Measurements from ENCODE around the gene SLC35G2. TPM values are rescaled to one million over a fixed set of nuclear protein-coding genes. Genes with fewer than 3 reads are reported as not detected.
A peak's percentile ranks its signal among the peaks of the same experiment; 100 is the strongest.

SLC35G2 gene
- polyA plus RNA-seq, 1 donor (not counting 4 experiments of a cell fraction or from before 2014, with no cell fraction given), result 1.9 TPM

- TF ChIP-seq CTCF (optimal IDR thresholded peaks at IDR 0.05 in 1 of 3, IDR thresholded peaks at IDR 0.05 in 1 of 3, conservative IDR thresholded peaks at IDR 0.05 in 1 of 3; ENCODE audit: extremely low read depth in 1 of 3, insufficient read depth in 2 of 3, low read length in 3 of 3), result no peak
- TF ChIP-seq EZH2 (IDR thresholded peaks at IDR 0.05; ENCODE audit: low read length), result no peak
- H3K9ac ChIP-seq (ENCODE audit: control insufficient read depth, extremely low read depth, insufficient read depth, low read length), result no peak overlapping the region
- H3K4me2 ChIP-seq (ENCODE audit: control insufficient read depth, extremely low read depth, insufficient read depth, low read depth, low read length), result no peak overlapping the region
- no peak overlapping the region for H3K27ac ChIP-seq (ENCODE audit: control insufficient read depth, insufficient read depth, low read length)
- no peaks in the 10 kb centered on the region for H3K9me3 ChIP-seq (ENCODE audit: control insufficient read depth, low read depth, low read length)
- H3K79me2 ChIP-seq (ENCODE audit: control insufficient read depth, insufficient read depth, low read length), result no peaks in the 10 kb centered on the region
- no peaks in the 10 kb centered on the region for H3K9me1 ChIP-seq (ENCODE audit: control insufficient read depth, extremely low read depth, insufficient read depth, low read length)
- H2AFZ ChIP-seq (ENCODE audit: control insufficient read depth, low read length), result peak overlapping the region; percentile 40
- H3K4me1 ChIP-seq (ENCODE audit: control insufficient read depth, extremely low read depth, insufficient read depth, low read length), result no peaks in the 10 kb centered on the region
- no peaks in the 10 kb centered on the region for H3K27me3 ChIP-seq (ENCODE audit: control insufficient read depth, extremely low read depth, insufficient read depth, low read length)
- FAIRE-seq, result peak; percentile 13
- no peaks in the 10 kb centered on the region for H3K36me3 ChIP-seq (ENCODE audit: control insufficient read depth in 2 of 2, extremely low read depth in 1 of 2, insufficient read depth in 2 of 2, low read length in 2 of 2)
- no peak for DNase-seq (ENCODE audit: low read depth, low spot score)
- H4K20me1 ChIP-seq (ENCODE audit: control insufficient read depth, extremely low read depth, insufficient read depth, low read length), result no peaks in the 10 kb centered on the region
- dilution Hi-C loops (cut with MboI; ENCODE audit: extremely low pct_ligation_motif_present, low sequenced_read_pairs), result no loop called here
- H3K4me3 ChIP-seq (ENCODE audit: control insufficient read depth in 2 of 3, extremely low read depth in 1 of 3, insufficient read depth in 2 of 3, low read depth in 1 of 3, low read length in 3 of 3), result no peak overlapping the region
Observed at GRCh38 chr3:136802481-136802996, 16.4 kb upstream of the SLC35G2 start.

GRCh38 chr3:136804141-136804540 lies 14.8 kb upstream of the SLC35G2 start:
- no peaks in the 10 kb centered on the region for H3K9me1 ChIP-seq (ENCODE audit: control insufficient read depth, extremely low read depth, insufficient read depth, low read length)
- no peak overlapping the region for H3K27ac ChIP-seq (ENCODE audit: control insufficient read depth, insufficient read depth, low read length)
- H3K4me1 ChIP-seq (ENCODE audit: control insufficient read depth, extremely low read depth, insufficient read depth, low read length), result no peaks in the 10 kb centered on the region
- TF ChIP-seq EZH2 (IDR thresholded peaks at IDR 0.05; ENCODE audit: low read length), result no peak
- TF ChIP-seq CTCF (optimal IDR thresholded peaks at IDR 0.05 in 1 of 3, IDR thresholded peaks at IDR 0.05 in 1 of 3, conservative IDR thresholded peaks at IDR 0.05 in 1 of 3; ENCODE audit: extremely low read depth in 1 of 3, insufficient read depth in 2 of 3, low read length in 3 of 3), result no peak
- H3K9ac ChIP-seq (ENCODE audit: control insufficient read depth, extremely low read depth, insufficient read depth, low read length), result no peak overlapping the region
- H3K9me3 ChIP-seq (ENCODE audit: control insufficient read depth, low read depth, low read length), result no peaks in the 10 kb centered on the region
- DNase-seq (ENCODE audit: low read depth, low spot score) (no peak), FAIRE-seq (no peak)
- H3K4me2 ChIP-seq (ENCODE audit: control insufficient read depth, extremely low read depth, insufficient read depth, low read depth, low read length), result no peak overlapping the region
- H4K20me1 ChIP-seq (ENCODE audit: control insufficient read depth, extremely low read depth, insufficient read depth, low read length), result no peaks in the 10 kb centered on the region
- no peaks in the 10 kb centered on the region for H3K27me3 ChIP-seq (ENCODE audit: control insufficient read depth, extremely low read depth, insufficient read depth, low read length)
- dilution Hi-C loops (cut with MboI; ENCODE audit: extremely low pct_ligation_motif_present, low sequenced_read_pairs), result no loop called here
- H3K79me2 ChIP-seq (ENCODE audit: control insufficient read depth, insufficient read depth, low read length), result no peaks in the 10 kb centered on the region
- H2AFZ ChIP-seq (ENCODE audit: control insufficient read depth, low read length), result no peak overlapping the region
- H3K4me3 ChIP-seq (ENCODE audit: control insufficient read depth in 2 of 3, extremely low read depth in 1 of 3, insufficient read depth in 2 of 3, low read depth in 1 of 3, low read length in 3 of 3), result no peak overlapping the region
- H3K36me3 ChIP-seq (ENCODE audit: control insufficient read depth in 2 of 2, extremely low read depth in 1 of 2, insufficient read depth in 2 of 2, low read length in 2 of 2), result no peaks in the 10 kb centered on the region
